Activated gamma-delta T cell treated with Interleukin-2 at 50 U/mL for 16 hours (primary cell): Measurements from ENCODE around the gene ZNF414.
"Not testable (repeated sequence)": the region's sequence is repeated elsewhere in the genome, so short reads cannot be mapped to it uniquely, and the experiment has no call there.

Experiments
- DNase-seq: peaks from one replicate; pipeline ENCODE4 v3.0.0-alpha.2; 2020

The ZNF414 gene

GRCh38 chr19:8517551-8518442 is 3.8 kb upstream of the ZNF414 start:
- DNase-seq: peak; percentile 68

- peak; percentile 66 for DNase-seq
Measured at GRCh38 chr19:8515317-8515716, 1.4 kb upstream of the ZNF414 start.

GRCh38 chr19:8514505-8515009 is 590 bp upstream of the ZNF414 start:
- not testable (repeated sequence) for DNase-seq

- no peak for DNase-seq
Measured at GRCh38 chr19:8513036-8513686, 806 bp downstream of the ZNF414 start.

- no peak for DNase-seq
Measured at GRCh38 chr19:8512115-8512967, 1.6 kb downstream of the ZNF414 start.

- DNase-seq: no peak
Measured at GRCh38 chr19:8511573-8512101, 2.3 kb downstream of the ZNF414 start.

- no peak for DNase-seq
Measured at GRCh38 chr19:8510589-8511115, 3.3 kb downstream of the ZNF414 start.

- DNase-seq: no peak
Measured at GRCh38 chr19:8506402-8506957, 7.5 kb downstream of the ZNF414 start.

GRCh38 chr19:8505680-8506401 is 8.1 kb downstream of the ZNF414 start:
- DNase-seq: peak; percentile 57

GRCh38 chr19:8504919-8505318 is 9.0 kb downstream of the ZNF414 start:
- DNase-seq: no peak

GRCh38 chr19:8504171-8504570 is 9.8 kb downstream of the ZNF414 start:
- no peak for DNase-seq

GRCh38 chr19:8503510-8503909 is 10.5 kb downstream of the ZNF414 start:
- no peak for DNase-seq

GRCh38 chr19:8501981-8502380 is 12.0 kb downstream of the ZNF414 start:
- DNase-seq: no peak

GRCh38 chr19:8501516-8501915 is 12.5 kb downstream of the ZNF414 start:
- DNase-seq: no peak

GRCh38 chr19:8500158-8500557 is 13.8 kb downstream of the ZNF414 start:
- DNase-seq: no peak

GRCh38 chr19:8499048-8499833 is 14.7 kb downstream of the ZNF414 start:
- no peak for DNase-seq

GRCh38 chr19:8498295-8498694 is 15.7 kb downstream of the ZNF414 start:
- no peak for DNase-seq

GRCh38 chr19:8494158-8494557 is 19.8 kb downstream of the ZNF414 start:
- DNase-seq: no peak

- DNase-seq: no peak
Measured at GRCh38 chr19:8491574-8491973, 22.4 kb downstream of the ZNF414 start.

GRCh38 chr19:8490873-8491272 is 23.1 kb downstream of the ZNF414 start:
- DNase-seq: no peak

- no peak for DNase-seq
Measured at GRCh38 chr19:8490395-8490760, 23.6 kb downstream of the ZNF414 start.
